Cardiac septum (tissue), 1 donor: ENCODE data around the gene FOXD2. TPM values are rescaled to one million over a fixed set of nuclear protein-coding genes. Genes with fewer than 3 reads are reported as not detected.
A peak's percentile ranks its signal among the peaks of the same experiment; 100 is the strongest.

Source experiments
- DNase-seq: peaks from one replicate; pipeline ENCODE4 v3.0.0-alpha.2; 2020; ENCODE audit warnings: low spot score
- intact Hi-C: fragments of 100-400 bp; cut with DNase I; formaldehyde crosslinking; loops from one replicate; pipeline ENCODE4 v1.14.0; 2022
- total RNA-seq: library from RNA; stranded (reverse); fragmentation: NEBNext Ultra II Directional; extraction: Animal tissue kit (Norgen Biotek cat#: 25700); gene quantifications from one replicate; pipeline ENCODE4 v1.2.1, GENCODE V29; 2021
- donor health status: DM: no; HTN: no; CAD: no.

Gene FOXD2
- total RNA-seq, 1 donor from 2014 or later = 0.08 TPM

DNA sequence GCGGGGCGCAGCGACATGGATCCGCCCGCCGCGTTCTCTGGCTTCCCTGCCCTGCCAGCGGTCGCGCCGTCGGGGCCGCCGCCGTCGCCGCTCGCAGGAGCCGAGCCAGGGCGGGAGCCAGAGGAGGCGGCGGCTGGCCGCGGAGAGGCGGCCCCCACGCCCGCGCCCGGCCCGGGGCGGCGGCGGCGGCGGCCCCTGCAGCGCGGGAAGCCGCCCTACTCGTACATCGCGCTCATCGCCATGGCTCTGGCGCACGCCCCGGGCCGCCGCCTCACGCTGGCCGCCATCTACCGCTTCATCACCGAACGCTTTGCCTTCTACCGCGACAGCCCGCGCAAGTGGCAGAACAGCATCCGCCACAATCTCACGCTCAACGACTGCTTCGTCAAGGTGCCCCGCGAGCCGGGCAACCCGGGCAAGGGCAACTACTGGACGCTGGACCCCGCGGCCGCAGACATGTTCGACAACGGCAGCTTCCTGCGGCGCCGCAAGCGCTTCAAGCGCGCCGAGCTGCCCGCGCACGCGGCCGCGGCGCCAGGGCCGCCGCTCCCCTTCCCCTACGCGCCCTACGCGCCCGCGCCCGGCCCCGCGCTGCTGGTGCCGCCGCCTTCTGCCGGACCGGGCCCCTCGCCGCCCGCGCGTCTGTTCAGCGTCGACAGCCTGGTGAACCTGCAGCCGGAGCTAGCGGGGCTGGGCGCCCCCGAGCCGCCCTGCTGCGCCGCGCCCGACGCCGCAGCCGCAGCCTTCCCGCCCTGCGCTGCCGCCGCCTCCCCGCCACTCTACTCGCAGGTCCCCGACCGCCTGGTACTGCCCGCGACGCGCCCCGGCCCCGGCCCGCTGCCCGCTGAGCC, 21.3 kb upstream of the FOXD2 start:
- intact Hi-C loops = no loop called here
- DNase-seq = no peak

DNA sequence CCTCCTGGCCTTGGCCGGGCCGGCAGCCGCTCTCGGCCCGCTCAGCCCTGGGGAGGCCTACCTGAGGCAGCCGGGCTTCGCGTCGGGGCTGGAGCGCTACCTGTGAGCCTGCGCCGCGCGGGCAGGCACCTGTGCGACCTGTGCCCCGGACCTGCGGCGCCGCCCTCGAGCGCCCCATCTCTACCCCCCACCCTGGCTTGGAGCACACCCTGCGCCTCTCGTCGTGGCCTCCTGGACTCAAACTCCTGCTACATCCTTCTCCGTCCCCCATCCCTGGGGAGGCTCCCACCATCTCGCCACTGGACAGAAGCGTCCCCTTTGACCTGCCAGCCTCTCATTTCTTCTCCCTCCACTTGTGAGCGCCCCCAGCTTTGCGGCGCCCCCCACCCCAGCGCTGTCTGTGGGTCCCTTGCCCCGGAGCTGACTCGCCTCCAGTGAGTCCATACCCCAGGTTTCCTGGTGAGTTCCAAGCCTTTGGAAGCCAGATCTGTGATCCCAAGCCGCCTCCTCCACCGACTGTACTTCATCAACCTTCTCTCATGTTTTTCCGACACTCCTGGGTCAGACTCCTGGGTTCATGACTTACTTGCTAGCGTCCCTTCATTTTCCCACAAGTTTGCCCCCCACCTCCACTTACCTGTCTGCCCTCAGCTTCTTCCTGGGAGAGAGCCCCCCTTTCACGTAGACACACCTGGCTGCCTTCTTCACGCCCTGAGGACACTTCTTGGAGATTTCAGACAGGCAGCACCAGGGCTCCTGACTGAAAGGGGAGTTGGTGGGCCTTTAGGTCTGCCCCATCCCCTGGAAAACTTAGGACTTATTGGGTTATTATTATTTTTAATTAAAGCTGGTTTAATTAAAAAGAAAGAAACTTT, 20.4 kb upstream of the FOXD2 start:
- intact Hi-C loops = no loop called here
- DNase-seq = no peak

DNA sequence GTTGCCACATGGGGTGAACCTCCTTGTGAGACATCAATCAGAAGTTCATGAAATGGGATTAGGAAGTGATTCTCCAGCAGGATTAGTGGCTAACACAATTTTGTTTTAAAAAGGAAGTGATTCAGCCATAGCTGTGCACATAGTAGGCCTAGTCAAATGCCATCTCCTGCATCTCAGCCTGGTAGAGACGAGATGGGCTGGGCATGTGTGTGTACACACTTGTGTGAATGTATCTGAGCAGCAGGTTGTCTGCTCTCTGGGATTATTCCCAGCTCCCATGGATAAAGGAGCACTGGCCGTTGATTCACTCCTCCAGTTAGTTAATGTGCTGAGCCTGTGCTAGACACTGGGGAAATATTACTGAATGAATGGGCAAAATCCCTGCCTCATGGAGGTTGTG, 19.7 kb upstream of the FOXD2 start:
- intact Hi-C loops = no loop called here

DNA sequence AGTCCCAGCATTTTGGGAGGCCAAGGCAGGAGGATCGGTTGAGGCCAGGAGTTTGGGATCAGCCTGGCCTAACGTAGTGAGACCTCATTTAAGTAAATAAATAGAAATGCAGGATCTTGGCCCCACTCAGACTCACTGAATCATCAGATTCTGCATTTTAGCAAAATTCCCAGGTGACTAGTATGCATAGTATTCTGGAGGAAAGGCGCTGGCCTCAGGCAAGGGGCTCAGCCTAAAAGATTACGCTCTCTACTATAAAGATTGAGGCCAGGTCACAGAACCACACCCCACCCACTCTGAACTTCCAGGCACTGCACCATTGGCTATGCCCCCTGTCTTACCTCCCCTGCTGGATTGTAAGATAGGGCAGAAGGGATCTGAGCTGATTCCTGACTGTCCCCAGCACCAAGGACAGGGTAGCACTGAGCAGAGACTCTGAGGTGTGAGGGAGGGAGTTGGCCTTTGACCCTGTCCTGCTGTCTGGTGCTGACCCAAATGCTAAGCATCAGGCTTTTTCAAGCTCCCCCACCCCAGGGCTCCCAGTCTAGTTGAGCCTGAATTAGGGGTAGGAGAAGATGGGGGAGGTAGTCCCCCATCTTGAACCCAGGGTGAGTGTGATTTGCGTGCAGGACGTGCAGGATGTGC, 19.0 kb upstream of the FOXD2 start:
- intact Hi-C loops = no loop called here
- no peak for DNase-seq

More for the DNA sequence above, 19.7 kb upstream of the FOXD2 start:
- DNase-seq = no peak

DNA sequence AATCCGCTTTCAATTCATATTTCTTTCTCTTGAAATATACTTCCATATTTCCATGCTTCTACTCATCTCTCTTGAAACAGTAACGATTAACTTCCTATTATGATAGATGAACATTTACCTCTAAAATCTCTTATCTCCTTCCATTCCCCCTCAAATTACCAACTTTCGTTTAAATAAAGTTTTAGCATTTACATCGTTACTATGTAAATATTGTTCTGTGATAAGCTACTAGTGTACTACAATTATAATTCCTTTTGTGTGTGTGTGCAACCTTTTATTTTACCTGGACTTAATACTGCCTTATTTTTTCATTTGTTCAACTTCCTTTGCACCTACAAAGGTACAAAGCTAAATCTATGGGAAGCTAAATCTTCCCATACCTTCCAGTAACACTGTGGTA, 17.3 kb upstream of the FOXD2 start:
- intact Hi-C loops = no loop called here
- no peak for DNase-seq

DNA sequence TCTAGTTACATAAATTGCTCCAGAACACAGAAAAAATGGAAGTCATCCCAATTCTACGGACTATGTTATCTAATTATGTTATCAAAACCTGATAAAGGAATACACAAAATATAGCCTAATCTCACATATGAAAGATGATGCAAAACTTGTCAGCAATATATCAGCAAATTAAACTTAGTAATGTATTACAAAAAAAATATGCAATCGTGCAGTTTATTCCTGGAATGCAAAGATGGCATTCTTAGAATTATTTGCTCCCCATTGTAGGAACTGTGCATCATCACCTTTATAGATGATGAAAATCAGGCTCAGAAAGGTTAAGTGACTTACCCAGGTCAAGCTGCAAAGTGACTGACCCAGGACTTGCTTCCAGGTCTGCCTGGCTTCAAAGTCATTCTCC, 14.0 kb upstream of the FOXD2 start:
- intact Hi-C loops = loop anchor here (2.0 kb wide), 1 partner anchor 35 kb away; no protein-coding TSS in a partner anchor
- DNase-seq = no peak

DNA sequence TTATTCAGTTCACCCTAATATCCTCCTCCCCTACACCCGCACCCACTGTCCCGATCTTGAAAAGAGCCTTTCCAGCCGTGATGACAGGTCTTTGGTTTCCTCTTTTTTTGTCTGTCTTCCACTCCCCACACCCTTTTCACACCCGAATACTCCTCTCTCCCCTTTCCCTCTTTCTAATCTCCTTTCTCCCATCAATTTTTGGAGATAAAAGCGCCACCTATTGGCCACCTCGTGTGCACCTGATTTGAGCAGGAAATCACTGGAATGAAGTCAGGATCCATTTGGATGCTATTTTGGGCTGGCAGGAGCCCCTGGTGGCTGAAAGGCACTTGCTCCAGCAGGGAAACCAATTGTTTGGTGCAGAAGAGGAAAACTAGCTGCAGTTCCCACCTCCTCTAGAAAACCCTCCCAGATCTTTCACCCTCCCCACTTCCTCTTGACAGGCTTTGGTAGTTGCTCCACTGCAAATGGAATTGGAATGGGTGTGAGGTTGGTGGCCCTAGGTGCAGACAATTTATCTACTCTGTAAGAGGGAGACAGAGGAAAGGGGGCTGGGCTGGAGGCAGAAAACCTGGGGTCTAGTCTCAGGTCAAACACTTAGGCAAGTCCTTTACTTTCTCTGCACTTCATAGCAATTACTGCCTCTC, 13.4 kb upstream of the FOXD2 start:
- DNase-seq = no peak
- intact Hi-C loops = loop anchor here (2.0 kb wide), 1 partner anchor 36 kb away; no protein-coding TSS in a partner anchor

DNA sequence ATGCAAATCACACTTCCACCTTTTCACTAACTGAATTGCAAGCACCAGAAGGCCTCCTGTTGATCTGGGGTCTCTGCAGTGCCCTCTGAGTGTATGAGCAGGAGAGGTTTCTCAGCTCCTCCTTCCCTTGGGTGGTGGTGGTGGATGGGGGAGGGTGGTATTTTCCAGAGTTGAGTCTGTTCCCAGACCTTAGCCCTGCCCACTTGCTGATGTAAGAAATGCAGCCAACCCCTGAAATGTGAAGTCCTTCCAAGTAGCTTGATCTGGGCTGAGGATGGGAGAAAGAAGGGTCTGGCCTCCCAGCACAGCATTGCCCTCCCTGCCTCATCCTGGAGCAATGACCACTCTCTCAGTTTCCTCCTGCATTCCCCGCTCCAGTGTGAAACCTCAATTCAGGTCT, 6.3 kb upstream of the FOXD2 start:
- intact Hi-C loops = loop anchor here (5.0 kb wide), 1 partner anchor 296 kb away; no protein-coding TSS in a partner anchor
- DNase-seq = no peak

DNA sequence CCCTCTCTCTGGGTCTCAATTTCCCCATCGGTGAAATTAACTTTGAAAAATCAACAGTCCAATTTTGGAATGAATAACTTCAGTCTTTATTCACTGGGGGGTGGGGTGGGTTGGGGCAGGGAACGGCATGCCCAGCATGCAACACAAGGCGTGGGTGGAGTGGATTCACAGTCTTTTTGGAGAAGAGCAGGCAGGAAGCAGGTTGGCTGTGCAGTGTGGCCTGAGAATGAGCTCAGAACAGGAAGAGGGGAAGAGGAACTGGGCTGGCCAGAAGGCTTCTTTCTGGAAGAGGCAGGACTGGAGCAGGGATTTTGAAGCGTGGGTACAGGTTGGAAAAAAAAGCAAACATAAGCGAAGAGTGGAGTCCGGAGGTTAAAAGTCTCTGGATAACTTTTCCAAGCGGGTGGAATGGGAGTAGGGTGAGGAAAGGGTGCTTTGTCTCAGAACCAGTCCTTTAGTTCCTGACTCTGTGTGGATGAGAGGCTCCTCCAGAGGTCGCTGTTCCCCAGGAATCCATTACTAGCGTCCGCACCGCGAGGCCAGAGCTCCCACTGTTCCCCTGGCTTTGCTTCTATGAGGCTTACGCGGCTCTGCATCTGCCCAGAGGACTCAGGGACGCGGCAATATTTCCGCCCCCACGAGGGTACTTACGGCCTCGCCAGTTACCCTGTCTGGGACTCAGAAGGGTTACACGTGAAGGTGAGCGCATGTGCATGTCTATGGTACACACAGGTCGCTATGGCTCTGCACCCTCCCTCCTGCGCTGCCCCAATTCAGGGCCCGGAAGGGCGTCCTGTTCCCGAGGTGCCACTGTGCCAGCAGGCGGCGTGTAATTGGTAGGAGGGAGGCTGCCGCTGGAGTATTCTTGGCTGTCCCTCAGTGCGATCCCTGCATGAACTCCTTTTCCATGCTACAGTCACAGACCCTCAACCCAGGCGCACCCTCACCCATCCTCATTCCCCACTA, 5.5 kb upstream of the FOXD2 start:
- intact Hi-C loops = loop anchor here (1.0 to 5.0 kb wide), 2 partner anchors 278 to 295 kb away; no protein-coding TSS in a partner anchor
- no peak for DNase-seq

DNA sequence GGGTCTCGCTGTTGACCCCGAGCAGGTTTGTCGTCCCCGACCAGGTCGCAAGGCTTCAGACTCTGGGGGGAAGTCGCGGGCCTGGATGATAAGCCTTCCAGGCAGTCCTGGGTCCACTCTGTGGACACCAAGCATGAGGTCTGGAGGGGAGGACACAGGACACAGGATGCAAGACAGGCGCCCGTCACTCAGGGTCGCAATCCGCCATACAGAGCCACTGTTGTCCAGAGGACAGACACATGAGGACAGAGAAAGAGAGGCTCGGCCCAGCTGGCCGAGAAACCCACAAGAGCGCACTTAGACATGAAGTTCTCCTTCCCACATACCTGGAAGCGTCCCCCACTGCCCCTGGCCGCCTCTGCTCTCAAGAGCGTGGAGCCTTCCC, 4.8 kb upstream of the FOXD2 start:
- intact Hi-C loops = loop anchor here (5.0 kb wide), 1 partner anchor 294 kb away; no protein-coding TSS in a partner anchor
- no peak for DNase-seq

DNA sequence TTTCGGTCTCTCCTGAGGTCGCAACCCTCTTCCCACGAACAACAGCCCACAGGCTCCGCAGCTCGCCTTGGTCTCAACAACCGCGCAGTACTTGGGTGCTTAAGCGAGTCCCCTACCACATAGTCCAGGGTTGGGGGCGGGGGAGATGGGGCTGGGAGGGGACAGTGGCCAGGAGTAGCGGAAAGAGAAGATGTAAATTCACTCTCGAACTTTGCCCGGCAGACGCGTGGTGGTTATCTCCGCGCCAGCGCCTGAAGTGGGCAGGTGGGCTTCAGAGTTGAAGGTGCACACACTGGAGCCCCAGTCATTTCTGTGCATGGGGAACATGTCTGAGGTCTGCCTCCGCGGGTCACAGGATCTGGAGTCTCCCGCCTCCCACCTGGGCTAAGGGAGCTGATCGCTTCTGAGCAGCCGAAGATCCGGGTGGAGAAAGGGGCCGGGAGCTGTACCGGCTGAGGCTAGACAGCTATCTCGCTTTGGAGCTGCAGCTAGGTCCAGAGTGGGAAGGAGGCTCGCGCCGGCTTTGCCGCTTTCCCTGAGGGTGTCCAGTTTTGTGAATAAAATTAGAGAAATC, 4.3 kb upstream of the FOXD2 start:
- no peak for DNase-seq
- intact Hi-C loops = loop anchor here (5.0 kb wide), 1 partner anchor 294 kb away; no protein-coding TSS in a partner anchor

DNA sequence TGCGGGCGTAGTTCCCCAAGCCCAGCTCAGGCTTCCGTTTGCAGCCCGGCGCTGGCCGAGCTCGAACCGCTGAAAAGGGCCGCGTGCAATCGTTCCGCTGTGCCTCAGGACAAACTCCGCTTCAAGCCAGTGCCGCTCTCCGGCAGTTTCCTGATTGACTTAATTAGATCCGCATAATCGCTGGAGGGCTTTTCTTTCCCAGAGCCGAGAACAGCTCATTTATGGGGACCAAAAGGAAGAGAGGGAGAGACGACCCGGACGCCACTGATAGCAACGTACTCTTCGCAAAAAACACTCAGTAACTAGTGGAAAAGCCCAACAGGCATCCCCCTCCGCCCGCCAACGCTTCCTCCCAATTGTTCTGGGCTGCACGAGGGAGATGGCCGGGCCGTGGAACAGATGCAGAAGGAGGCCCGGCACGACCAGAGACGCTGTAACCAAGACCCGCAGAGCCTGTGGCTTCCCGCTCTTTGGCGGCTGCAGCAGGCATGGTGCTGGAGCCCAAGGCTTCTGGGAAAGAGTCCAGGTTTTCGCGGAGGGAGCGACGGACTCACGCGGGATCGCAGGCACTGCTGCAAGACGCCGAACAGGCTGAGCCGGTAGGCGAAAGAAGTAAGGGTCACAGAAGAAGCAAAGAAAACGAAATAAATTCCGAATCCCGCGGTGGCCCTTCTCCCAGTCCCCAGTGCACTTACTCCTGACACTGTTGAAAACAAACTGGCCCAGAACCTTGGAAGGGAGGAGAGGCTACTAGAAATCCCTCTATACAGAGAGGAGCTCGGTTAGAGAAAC, 3.6 kb upstream of the FOXD2 start:
- DNase-seq = no peak
- intact Hi-C loops = loop anchor here (5.0 kb wide), 1 partner anchor 293 kb away; no protein-coding TSS in a partner anchor

DNA sequence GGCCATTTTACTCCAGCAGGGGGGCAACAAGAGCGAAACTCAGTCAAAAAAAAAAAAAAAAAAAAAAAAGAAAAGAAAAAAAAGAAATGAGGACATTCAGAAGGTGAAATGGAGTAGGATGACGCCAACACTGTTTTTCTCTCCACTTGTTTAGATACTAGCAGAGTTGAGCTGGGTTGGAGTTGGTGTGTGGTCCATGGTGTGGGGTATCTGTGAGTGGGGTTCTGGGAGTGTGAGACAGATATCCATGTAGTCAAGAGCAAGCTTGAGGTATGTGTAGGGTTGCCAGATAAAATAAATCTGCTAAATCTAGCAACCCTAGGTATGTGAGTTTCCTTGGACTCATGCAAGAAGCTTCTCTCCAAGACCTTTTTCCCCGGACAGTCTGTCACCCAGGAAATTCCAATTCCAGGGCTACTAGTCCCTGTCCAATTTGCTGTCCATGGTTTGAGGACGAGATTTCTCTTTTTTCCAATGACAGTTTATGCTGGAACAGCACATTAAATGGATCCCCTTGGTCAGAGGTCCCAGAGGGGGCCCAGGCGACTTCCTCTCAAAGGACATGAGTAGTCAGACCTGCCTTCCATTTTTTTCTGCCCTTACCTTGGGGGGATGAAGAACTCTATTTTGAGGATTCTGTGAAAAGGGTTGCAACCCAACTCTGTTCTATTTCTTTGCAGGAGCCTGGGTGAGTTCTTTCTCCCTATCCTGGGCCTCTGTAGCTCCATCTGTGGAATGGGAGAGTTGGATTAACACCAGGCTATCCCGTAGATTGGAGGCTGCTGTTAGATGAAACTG, 2.1 kb upstream of the FOXD2 start:
- intact Hi-C loops = loop anchor here (5.0 kb wide), 2 partner anchors 137 to 258 kb away; no protein-coding TSS in a partner anchor
- DNase-seq = no peak

DNA sequence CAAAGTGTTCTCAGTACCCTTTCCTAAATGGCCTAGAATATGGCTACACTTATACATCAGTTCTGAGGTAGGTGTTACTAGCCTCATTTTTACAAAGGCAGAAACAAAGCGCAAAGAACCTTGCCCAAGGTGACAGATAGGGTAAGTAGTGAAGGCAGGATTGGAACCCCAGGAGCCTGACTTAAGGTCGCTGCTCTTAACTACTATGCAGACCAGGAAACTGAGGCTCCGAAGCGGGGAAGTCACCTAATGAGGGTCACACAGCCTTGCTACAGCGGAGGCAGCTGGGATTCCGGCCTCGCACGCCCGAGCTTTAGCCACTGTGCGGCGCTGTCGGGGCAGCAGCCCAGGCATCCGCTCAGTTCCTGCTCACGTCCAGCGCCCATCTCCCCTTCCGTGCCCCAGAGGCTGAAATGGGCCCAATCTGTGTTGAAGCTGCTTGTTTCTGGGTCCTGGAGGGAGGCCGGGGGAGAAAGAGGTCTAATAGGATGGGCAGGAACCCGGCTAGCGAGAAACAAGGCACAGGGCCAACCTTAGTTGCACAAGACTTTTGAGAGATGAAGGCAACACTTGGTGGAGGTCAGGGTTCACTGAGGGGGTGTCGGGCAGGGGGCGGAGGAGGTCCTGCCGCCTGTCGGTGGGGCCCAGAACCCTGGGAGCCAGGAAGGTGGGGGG, 1.4 kb upstream of the FOXD2 start:
- DNase-seq = peak; percentile 85
- intact Hi-C loops = loop anchor here (5.0 kb wide), 2 partner anchors 136 to 259 kb away; no protein-coding TSS in a partner anchor

DNA sequence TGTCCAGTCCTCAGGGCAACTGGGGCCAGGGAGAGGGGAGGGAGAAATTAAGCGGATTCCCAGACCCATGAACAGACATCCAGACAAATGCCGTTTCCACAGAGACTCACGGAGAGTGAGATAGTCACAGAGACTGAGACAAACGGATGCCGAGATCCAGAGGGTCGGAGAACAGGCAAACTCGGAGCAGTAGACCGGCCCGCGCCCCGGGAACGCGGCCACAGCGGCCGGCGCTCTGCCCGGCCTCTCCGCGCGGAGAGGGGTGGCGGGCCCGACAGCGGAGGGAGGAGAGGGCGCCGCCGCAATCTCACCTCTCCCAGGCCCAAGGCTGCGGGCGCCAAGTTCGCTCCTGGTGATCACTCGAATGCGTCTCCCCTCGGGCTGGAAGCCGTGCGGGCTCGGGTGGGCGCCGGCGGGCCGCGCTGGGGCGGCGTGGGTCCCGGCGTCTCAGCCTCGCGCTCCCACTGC, 831 bp upstream of the FOXD2 start:
- no peak for DNase-seq
- intact Hi-C loops = loop anchor here (5.0 kb wide), 2 partner anchors 135 to 260 kb away; no protein-coding TSS in a partner anchor
